Suppressor macrophage (primary cell): ENCODE measurements around the gene SLC22A23.

Source experiments
- DNase-seq, 4 experiments: peaks; one replicate each; pipeline ENCODE4 v3.0.0-alpha.2; 2020 to 2022

Gene SLC22A23

GRCh38 chr6:3235486-3235885 lies 221.4 kb downstream of the SLC22A23 start:
- no peak for DNase-seq

- DNase-seq: no peak
Observed at GRCh38 chr6:3233904-3234303, 222.9 kb downstream of the SLC22A23 start.

- DNase-seq: no peak
Observed at GRCh38 chr6:3233321-3233720, 223.5 kb downstream of the SLC22A23 start.

GRCh38 chr6:3232017-3232945 lies 224.6 kb downstream of the SLC22A23 start:
- no peak for DNase-seq

GRCh38 chr6:3231247-3232016 lies 225.4 kb downstream of the SLC22A23 start:
- DNase-seq: peak in 2 of 4 experiments; percentile 6 to 17

- no peak for DNase-seq
Observed at GRCh38 chr6:3230900-3231246, 226.0 kb downstream of the SLC22A23 start.

GRCh38 chr6:3230256-3230882 lies 226.5 kb downstream of the SLC22A23 start:
- DNase-seq: no peak

GRCh38 chr6:3229566-3230178 lies 227.2 kb downstream of the SLC22A23 start:
- peak in 1 of 4 experiments; percentile 28 for DNase-seq

GRCh38 chr6:3228771-3229565 lies 227.9 kb downstream of the SLC22A23 start:
- DNase-seq: peak in 1 of 4 experiments; percentile 22

GRCh38 chr6:3228046-3228671 lies 228.7 kb downstream of the SLC22A23 start:
- no peak for DNase-seq

GRCh38 chr6:3227363-3228045 lies 229.3 kb downstream of the SLC22A23 start, which contains the start of gene TUBB2B:
Gene TUBB2B (minus strand): TSS chr6:3227653. CDS start chr6:3227543, 110 bp downstream.
- DNase-seq: no peak

GRCh38 chr6:3226481-3227362 lies 230.1 kb downstream of the SLC22A23 start:
- DNase-seq: peak; percentile 41 to 75 (median 58)

GRCh38 chr6:3226042-3226441 lies 230.8 kb downstream of the SLC22A23 start:
- DNase-seq: no peak

GRCh38 chr6:3222506-3223038 lies 234.3 kb downstream of the SLC22A23 start:
- no peak for DNase-seq

GRCh38 chr6:3221578-3221977 lies 235.3 kb downstream of the SLC22A23 start:
- DNase-seq: no peak

GRCh38 chr6:3220366-3220765 lies 236.5 kb downstream of the SLC22A23 start:
- DNase-seq: no peak
